ENCODE measurements around the gene KDM3B.

GRCh38 chr5:138391859-138392386 is 39.4 kb downstream of the KDM3B start:
- TF ChIP-seq POLR2A (IDR thresholded peaks at IDR 0.05; ENCODE audit: low read length) (no peak), GATA1 (IDR thresholded peaks at IDR 0.05; ENCODE audit: low read depth, low read length) (no peak)

Data from erythroblast (primary cell).